Measurements from ENCODE around the gene LDB1. TPM values are rescaled to one million over a fixed set of nuclear protein-coding genes. Genes with fewer than 3 reads are reported as not detected.

The LDB1 gene
- total and polyA plus RNA-seq, 2 donors (not counting 3 experiments of a cell fraction or from before 2014, with no cell fraction given) = 65.7 to 137 TPM

- H3K4me3 ChIP-seq (replicated peaks in 1 of 3; ENCODE audit: insufficient read depth in 1 of 3, low read depth in 1 of 3, low read length in 3 of 3) = no peak overlapping the region
- H3K79me2 ChIP-seq (ENCODE audit: control insufficient read depth, insufficient read depth, low read length) = peaks cover 7% of the 10 kb centered on the region
- no peak overlapping the region for H3K9ac ChIP-seq (replicated peaks; ENCODE audit: extremely low read depth, insufficient read depth, low read length)
- intact Hi-C loops (cut with micrococcal nuclease) (no loop called here), dilution Hi-C loops (cut with MboI; ENCODE audit: extremely low pct_ligation_motif_present, low sequenced_read_pairs) (no loop called here)
- H4K20me1 ChIP-seq (replicated peaks; ENCODE audit: control insufficient read depth, extremely low read depth, insufficient read depth, low read length) = no peaks in the 10 kb centered on the region
- no peak overlapping the region for H3K27ac ChIP-seq (ENCODE audit: insufficient read depth, low read depth, low read length)
- DNase-seq (ENCODE audit: low read depth, low spot score) = no peak
- BruUV-seq (replicated peaks) = no TSS peak
- POLR2A ChIA-PET = no interaction called here
- no peaks in the 10 kb centered on the region for H3K9me3 ChIP-seq (replicated peaks; ENCODE audit: control insufficient read depth, insufficient read depth, low read length)
- peaks cover 20 to 30% of the 10 kb centered on the region in 2 experiments for H3K36me3 ChIP-seq (ENCODE audit: control insufficient read depth in 2 of 2, extremely low read depth in 1 of 2, insufficient read depth in 2 of 2, low read length in 2 of 2)
- H3K9me1 ChIP-seq (replicated peaks; ENCODE audit: control insufficient read depth, extremely low read depth, insufficient read depth, low read length) = no peaks in the 10 kb centered on the region
- no peak overlapping the region for H3K4me2 ChIP-seq (ENCODE audit: insufficient read depth, low read length)
- peaks cover 9% of the 10 kb centered on the region for H3K4me1 ChIP-seq (ENCODE audit: control insufficient read depth, extremely low read depth, insufficient read depth, low read length)
- FAIRE-seq = no peak
- H2AFZ ChIP-seq (ENCODE audit: low read depth, low read length) = no peak overlapping the region
- no peak for TF ChIP-seq CTCF (IDR thresholded peaks at IDR 0.05; ENCODE audit: extremely low read depth in 1 of 2, insufficient read depth in 1 of 2, low read depth in 1 of 2, low read length in 2 of 2)
- no peak for TF ChIP-seq JUN (IDR thresholded peaks at IDR 0.05; ENCODE audit: borderline replicate concordance, insufficient read depth, insufficient read length, low read depth)
- no peak for TF ChIP-seq GATA2 (IDR thresholded peaks at IDR 0.05; ENCODE audit: insufficient read depth, insufficient read length, low read depth, low read length)
- TF ChIP-seq MYC (IDR thresholded peaks at IDR 0.05; ENCODE audit: low read depth, low read length) = no peak
- no peak for TF ChIP-seq MAX (IDR thresholded peaks at IDR 0.05; ENCODE audit: insufficient read depth, insufficient read length)
- TF ChIP-seq POLR2AphosphoS5 (IDR thresholded peaks at IDR 0.05; ENCODE audit: insufficient read depth, low read depth, low read length) = no peak
- TF ChIP-seq FOS (IDR thresholded peaks at IDR 0.05; ENCODE audit: borderline replicate concordance, insufficient read depth, low read length) = no peak
- TF ChIP-seq POLR2A (IDR thresholded peaks at IDR 0.05; ENCODE audit: low read depth, low read length) = no peak
- no peak for TF ChIP-seq EZH2 (IDR thresholded peaks at IDR 0.05; ENCODE audit: borderline replicate concordance, low read depth, low read length, severe bottlenecking)
- no peaks in the 10 kb centered on the region for H3K27me3 ChIP-seq (ENCODE audit: control insufficient read depth in 2 of 2, insufficient read depth in 2 of 2, low read length in 2 of 2)
- CTCF ChIA-PET = no interaction called here
These were observed 27.4 kb upstream of the LDB1 start for GRCh38 chr10:102147561-102147960.

All from endothelial cell of umbilical vein (primary cell).